IMR-90 (cell line): ENCODE measurements around the gene SUGP2. TPM values are rescaled to one million over a fixed set of nuclear protein-coding genes. Genes with fewer than 3 reads are reported as not detected.
A peak's percentile ranks its signal among the peaks of the same experiment; 100 is the strongest.

ENCODE experiments used
- ATAC-seq: fragments of 200-7000 bp; cut with Tn5 transposase; 2 replicates; pipeline ENCODE4 v1.9.1; 2020; ENCODE audit warnings: low read depth, mild to moderate bottlenecking, moderate library complexity
- BruUV-seq: library from RNA; stranded (reverse); fragments of 400-500 nt; replicated peaks from 2 replicates; lab custom pipeline; 2021; lab: Mats Ljungman, UMichigan
- CTCF ChIA-PET: fragments of 300-600 bp; formaldehyde crosslinking; extraction: SDS; loops from one replicate; lab custom pipeline; 2021; ENCODE audit warnings: antibody characterized with exemption; lab: Yijun Ruan, JAX
- POLR2A ChIA-PET: fragments of 300-600 bp; sonication (Branson Sonifier 250); formaldehyde crosslinking; loops from one replicate; lab custom pipeline; 2022; ENCODE audit warnings: antibody characterized with exemption; ENCODE audit not compliant: unreplicated experiment; lab: Charles Lee
- DNase-seq: peaks from one replicate; pipeline ENCODE4 v3.0.0; 2013
- H2AFZ ChIP-seq: replicated peaks from 2 replicates; pipeline ENCODE3; 2013; ENCODE audit warnings: low read length, mild to moderate bottlenecking; ENCODE audit not compliant: poor library complexity
- H2AK5ac ChIP-seq: 2 replicates; pipeline ENCODE4 v1.6.1; 2013; ENCODE audit warnings: low read depth, low read length, inconsistent platforms
- H2AK9ac ChIP-seq: replicated peaks from 2 replicates; pipeline ENCODE3; 2013; ENCODE audit warnings: mild to moderate bottlenecking, low read depth, low read length, moderate library complexity; ENCODE audit not compliant: poor library complexity
- H2BK120ac ChIP-seq: 2 replicates; pipeline ENCODE4 v1.6.1; 2013; ENCODE audit warnings: low read depth, low read length, inconsistent platforms
- H2BK15ac ChIP-seq: 3 replicates; pipeline ENCODE4 v1.6.1; 2013; ENCODE audit warnings: low read depth, low read length, inconsistent platforms
- H2BK20ac ChIP-seq: 2 replicates; pipeline ENCODE4 v1.6.1; 2013; ENCODE audit warnings: low read depth, mild to moderate bottlenecking, inconsistent platforms, low read length, moderate library complexity
- H2BK5ac ChIP-seq: 2 replicates; pipeline ENCODE4 v1.6.1; 2013; ENCODE audit warnings: mild to moderate bottlenecking, low read depth, low read length, inconsistent platforms; ENCODE audit not compliant: poor library complexity, severe bottlenecking
- H3K14ac ChIP-seq: replicated peaks from 2 replicates; pipeline ENCODE4 v1.6.1; 2013; ENCODE audit warnings: low read depth, low read length, inconsistent platforms
- H3K18ac ChIP-seq: 2 replicates; pipeline ENCODE4 v1.6.1; 2013; ENCODE audit warnings: low read depth, low read length, control low read depth
- H3K23ac ChIP-seq: 2 replicates; pipeline ENCODE4 v1.6.1; 2013; ENCODE audit warnings: low read depth, low read length, inconsistent platforms
- H3K27ac ChIP-seq: 2 replicates; pipeline ENCODE4 v1.5.1; 2013; ENCODE audit warnings: mild to moderate bottlenecking, control low read depth, low read length; ENCODE audit not compliant: insufficient read depth
- H3K27me3 ChIP-seq: 2 replicates; pipeline ENCODE4 v1.6.1; 2013; ENCODE audit warnings: low read length; ENCODE audit not compliant: control insufficient read depth, insufficient read depth
- H3K36me3 ChIP-seq: 2 replicates; pipeline ENCODE4 v1.6.1; 2013; ENCODE audit warnings: low read length, mixed read lengths; ENCODE audit not compliant: control insufficient read depth, insufficient read depth
- H3K4ac ChIP-seq: 2 replicates; pipeline ENCODE4 v1.6.1; 2013; ENCODE audit warnings: low read depth, low read length, inconsistent platforms
- H3K4me1 ChIP-seq: 2 replicates; pipeline ENCODE4 v1.6.1; 2013; ENCODE audit warnings: low read length, mixed read lengths; ENCODE audit not compliant: control insufficient read depth, insufficient read depth
- H3K4me2 ChIP-seq: 2 replicates; pipeline ENCODE4 v1.6.1; 2013; ENCODE audit warnings: low read depth, mild to moderate bottlenecking, control low read depth, low read length, moderate library complexity
- H3K4me3 ChIP-seq: 2 replicates; pipeline ENCODE4 v1.5.1; 2013; ENCODE audit warnings: low read depth, mild to moderate bottlenecking, control low read depth, low read length, moderate library complexity; ENCODE audit not compliant: insufficient read depth
- H3K56ac ChIP-seq: 2 replicates; pipeline ENCODE4 v1.6.1; 2013; ENCODE audit warnings: low read length, inconsistent platforms; ENCODE audit not compliant: insufficient read depth; ENCODE audit errors: extremely low read depth
- H3K79me1 ChIP-seq, 2 experiments: 2 replicates each; pipeline ENCODE4 v1.6.1; 2013; ENCODE audit warnings: low read length in 2 of 2, inconsistent platforms in 1 of 2, low read depth in 1 of 2
- H3K9ac ChIP-seq: 2 replicates; pipeline ENCODE4 v1.6.1; 2013; ENCODE audit warnings: low read depth, low read length, control low read depth
- H3K9me1 ChIP-seq: 2 replicates; pipeline ENCODE4 v1.6.1; 2013; ENCODE audit warnings: low read length, inconsistent platforms; ENCODE audit not compliant: insufficient read depth
- H3K9me3 ChIP-seq: 2 replicates; pipeline ENCODE4 v1.6.1; 2013; ENCODE audit warnings: low read length; ENCODE audit not compliant: control insufficient read depth, insufficient read depth
- H4K20me1 ChIP-seq: 2 replicates; pipeline ENCODE4 v1.6.1; 2013; ENCODE audit warnings: low read length, inconsistent platforms; ENCODE audit not compliant: insufficient read depth
- H4K5ac ChIP-seq: 2 replicates; pipeline ENCODE4 v1.6.1; 2013; ENCODE audit warnings: mild to moderate bottlenecking, low read depth, low read length, control low read depth
- H4K8ac ChIP-seq, 2 experiments: 2 replicates each; pipeline ENCODE4 v1.6.1; 2013; ENCODE audit warnings: low read depth in 2 of 2, low read length in 2 of 2, control low read depth in 1 of 2, inconsistent platforms in 1 of 2
- H4K91ac ChIP-seq: 2 replicates; pipeline ENCODE4 v1.6.1; 2013; ENCODE audit warnings: low read depth, low read length, inconsistent platforms; ENCODE audit not compliant: insufficient read depth
- CEBPB ChIP-seq: IDR thresholded peaks from 2 replicates; pipeline ENCODE4 v1.6.1; 2012; ENCODE audit warnings: low read depth, low read length, improper control_type of control experiment
- MAZ ChIP-seq: IDR thresholded peaks from 2 replicates; pipeline ENCODE4 v1.6.1; 2012; ENCODE audit warnings: low read depth, mild to moderate bottlenecking, low read length, improper control_type of control experiment, moderate library complexity, borderline replicate concordance
- MXI1 ChIP-seq: IDR thresholded peaks from 2 replicates; pipeline ENCODE4 v1.6.1; 2012; ENCODE audit warnings: low read depth, mild to moderate bottlenecking, low read length, moderate library complexity, borderline replicate concordance
- POLR2A ChIP-seq: IDR thresholded peaks from 2 replicates; pipeline ENCODE4 v1.6.1; 2012; ENCODE audit warnings: mild to moderate bottlenecking, low read depth, low read length
- SMC3 ChIP-seq: fragments of 150-350 bp; IDR thresholded peaks from 2 replicates; pipeline ENCODE4 v1.6.1; 2016; ENCODE audit warnings: low read depth, mild to moderate bottlenecking, antibody characterized with exemption, low read length, moderate library complexity
- WGBS, 2 experiments: methylation state at CpG; one replicate each; pipeline versions ENCODE4 v1.1.5 to v1.1.7; 2013; ENCODE audit warnings: missing lambda C conversion rate in 2 of 2; ENCODE audit not compliant: insufficient read length in 1 of 2; ENCODE audit errors: extremely low coverage in 2 of 2; 5-methylcytosine and 5-hydroxymethylcytosine counted together
- dilution Hi-C: fragments of 300-500 bp; cut with HindIII; formaldehyde crosslinking; loops from one replicate; pipeline ENCODE4 v1.14.3; 2018; ENCODE audit warnings: low sequenced_read_pairs; ENCODE audit not compliant: unreplicated experiment
- in situ Hi-C: fragments of 300-500 bp; cut with MboI; formaldehyde crosslinking; loops from 3 replicates; pipeline ENCODE4 v1.14.3; 2019; ENCODE audit warnings: low sequenced_read_pairs, inconsistent platforms, mixed read lengths
- intact Hi-C: fragments of 100-400 bp; cut with micrococcal nuclease; formaldehyde crosslinking; loops from 2 replicates; pipeline ENCODE4 v1.10.0; 2022
- polyA plus RNA-seq, 3 experiments: library from polyadenylated mRNA; depleted of rRNA; stranded (reverse); fragments of >200 nt; gene quantifications; 2 replicates each; pipeline ENCODE4 v1.2.3, GENCODE V29; 2012; ENCODE audit warnings: low replicate concordance in 1 of 3
- total RNA-seq: library from RNA; depleted of rRNA; stranded (reverse); fragments of >200 nt; gene quantifications from 2 replicates; pipeline ENCODE4 v1.2.3, GENCODE V29; 2012

Gene SUGP2
- total and polyA plus RNA-seq, 2 of the 4 experiments (the other 2 are of a cell fraction) = 25.8 to 69.2 TPM

DNA sequence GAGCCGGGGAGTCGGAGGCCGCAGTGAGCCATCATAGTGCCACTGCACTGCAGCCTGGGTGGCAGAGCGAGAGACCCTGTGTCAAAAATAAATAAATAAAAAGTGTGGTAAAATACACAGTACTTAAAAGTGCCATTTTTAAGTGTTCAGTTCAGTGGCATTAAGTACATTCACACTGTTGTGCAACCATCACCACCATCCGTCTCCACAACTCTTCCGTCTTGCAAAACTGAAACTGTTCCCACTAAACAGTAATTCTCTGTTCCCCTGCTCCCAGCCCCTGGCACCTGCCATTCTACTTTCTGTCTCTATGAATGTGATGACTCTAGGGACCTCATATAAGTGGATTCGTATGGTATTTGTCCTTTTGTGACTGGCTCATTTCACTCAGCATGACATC, 43.8 kb upstream of the SUGP2 start:
- intact Hi-C loops = no loop called here

More for the DNA sequence above, 43.8 kb upstream of the SUGP2 start:
- dilution Hi-C loops (no loop called here), in situ Hi-C loops (no loop called here)
- ChIA-PET POLR2A (no interaction called here), CTCF (no interaction called here)
- Histone ChIP-seq H3K14ac (no peak overlapping the region), H3K4me3 (no peak overlapping the region), H3K4me2 (no peak overlapping the region), H3K9ac (no peak overlapping the region), H3K36me3 (peaks cover 2% of the 10 kb centered on the region; the same call in 1 of the 2 replicates), H2BK15ac (no peak overlapping the region), H4K8ac (no peak overlapping the region), H3K9me3 (no peaks in the 10 kb centered on the region), H3K56ac (no peak overlapping the region), H3K27ac (no peak overlapping the region), H3K79me1 (peaks cover 3 to 4% of the 10 kb centered on the region in 2 experiments; a peak in 2 of 4 replicates), H3K27me3 (no peaks in the 10 kb centered on the region), H4K20me1 (0 out of 2 replicates have a peak, but pooled peaks cover 4% of the 10 kb centered on the region), H3K4ac (no peak overlapping the region), H3K23ac (no peak overlapping the region), H2BK20ac (no peak overlapping the region), H2BK5ac (no peak overlapping the region), H3K4me1 (no peaks in the 10 kb centered on the region), H2BK120ac (no peak overlapping the region), H2AFZ (no peak overlapping the region), H4K91ac (no peak overlapping the region), H2AK5ac (no peak overlapping the region), H3K18ac (no peak overlapping the region), H3K9me1 (peaks cover 9% of the 10 kb centered on the region), H2AK9ac (no peak overlapping the region), H4K5ac (no peak overlapping the region)
- no peak for ATAC-seq
- no peak for DNase-seq
- BruUV-seq = no TSS peak
- WGBS, 2 experiments = no CpG with 5 or more reads among the region's 7 CpGs
- TF ChIP-seq SMC3 (no peak), POLR2A (no peak), MAZ (no peak), CEBPB (0 out of 2 replicates have a peak, but pooled peaks have one; percentile 28), MXI1 (no peak)
